NCI-H524 treated with DMSO at 0.1 percent for 48 hours (cell line): ENCODE data around the gene FBXO17.
"Not testable (repeated sequence)": the region's sequence is repeated elsewhere in the genome, so short reads cannot be mapped to it uniquely, and the experiment has no call there.

Experiments used
- DNase-seq: peaks from one replicate; lab custom pipeline; 2025; lab: John Stamatoyannopoulos, UW

Gene FBXO17

DNA sequence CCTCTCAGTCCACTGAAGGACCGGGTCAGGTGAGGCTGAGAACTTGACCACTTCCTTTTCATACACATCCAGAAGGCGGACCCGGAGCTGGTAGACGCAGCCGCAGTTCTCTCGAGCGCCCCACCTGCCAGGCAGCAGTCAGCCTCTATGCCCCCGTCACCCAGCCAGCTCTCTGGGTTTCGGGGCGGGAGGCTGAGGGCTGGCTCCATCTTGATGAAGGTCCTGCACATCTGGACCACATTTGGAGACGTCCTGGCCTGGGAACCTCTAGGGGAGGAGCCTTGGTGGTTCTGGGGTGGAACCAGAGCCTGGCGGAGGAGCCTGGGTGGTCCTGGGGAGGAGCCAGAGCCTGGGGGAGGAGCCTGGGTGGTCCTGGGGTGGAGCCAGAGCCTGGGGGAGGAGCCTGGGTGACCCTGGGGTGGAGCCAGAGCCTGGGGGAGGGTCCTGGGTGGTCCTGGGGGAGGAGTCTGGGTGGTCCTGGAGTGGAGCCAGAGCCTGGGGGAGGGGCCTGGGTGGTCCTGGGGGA, 30.5 kb downstream of the FBXO17 start:
- no peak for DNase-seq

DNA sequence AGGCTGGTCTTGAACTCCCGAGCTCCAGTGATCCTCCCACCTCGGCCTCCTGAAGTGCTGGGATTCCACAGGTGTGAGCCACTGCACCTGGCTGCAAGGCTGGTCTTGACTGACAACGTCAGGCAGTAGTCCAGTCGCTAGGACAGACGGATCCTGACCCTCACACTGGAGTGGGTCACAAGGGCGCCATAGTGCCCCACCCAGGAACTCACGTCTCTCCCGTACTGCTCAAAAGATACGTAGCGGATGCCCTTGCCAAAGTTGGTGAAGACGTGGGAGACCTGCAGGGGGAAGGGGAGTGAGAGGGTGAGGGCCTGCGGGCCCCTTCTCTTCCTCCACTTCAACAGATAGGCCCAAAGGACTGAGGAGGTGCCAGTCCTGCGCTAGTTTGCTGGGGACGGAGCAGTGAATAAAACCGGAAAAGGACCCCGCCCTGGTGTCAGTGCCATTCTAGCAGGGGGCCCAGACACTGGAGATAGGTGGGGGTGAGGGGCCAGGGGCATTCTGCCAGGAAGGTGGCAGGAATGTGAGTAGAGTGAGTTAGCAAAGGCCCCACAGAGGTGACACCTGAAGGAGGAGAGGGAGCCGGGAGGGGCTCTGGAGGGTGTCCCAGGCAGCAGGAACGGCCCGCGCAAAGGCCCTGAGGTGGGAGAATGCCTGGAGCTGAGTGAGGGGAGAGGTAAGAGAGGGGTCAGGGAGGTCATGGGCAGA, 32.9 kb downstream of the FBXO17 start:
- no peak for DNase-seq

DNA sequence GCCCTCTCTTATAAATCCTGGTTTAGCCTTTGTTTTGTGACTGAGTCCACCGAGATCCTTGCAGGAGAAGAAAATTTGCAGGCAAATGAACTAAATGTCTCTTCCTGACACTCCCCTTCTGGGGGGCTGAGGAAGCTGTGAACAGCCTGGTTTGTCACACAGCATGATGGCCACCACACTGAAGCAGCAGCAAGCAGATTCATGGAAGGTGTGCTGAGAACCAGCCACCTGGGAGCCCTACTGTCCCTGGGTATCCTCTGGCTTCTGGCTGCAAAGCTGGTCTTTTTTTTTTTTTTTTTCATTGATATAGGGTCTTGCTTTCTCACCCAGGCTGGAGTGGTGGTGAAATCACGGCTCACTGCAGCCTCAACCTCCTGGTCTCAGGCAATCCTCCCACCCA, 33.6 kb downstream of the FBXO17 start:
- no peak for DNase-seq

DNA sequence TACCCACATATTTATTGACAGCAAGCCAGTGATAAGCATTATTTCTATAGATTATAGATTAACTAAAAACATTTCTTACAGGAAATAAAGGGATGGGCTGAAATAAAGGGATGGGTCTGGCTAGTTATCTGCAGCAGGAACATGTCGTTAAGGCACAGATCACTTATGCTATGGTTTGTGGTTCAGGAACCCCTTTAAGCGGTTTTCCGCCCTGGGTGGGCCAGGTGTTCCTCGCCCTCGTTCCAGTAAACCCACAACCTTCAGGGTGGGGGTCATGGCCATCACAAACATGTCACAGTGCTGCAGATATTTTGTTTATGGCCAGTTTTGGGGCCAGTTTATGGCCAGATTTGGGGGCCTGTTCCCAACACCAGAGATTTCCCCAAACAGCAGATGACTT, 34.1 kb downstream of the FBXO17 start:
- DNase-seq = not testable (repeated sequence)

DNA sequence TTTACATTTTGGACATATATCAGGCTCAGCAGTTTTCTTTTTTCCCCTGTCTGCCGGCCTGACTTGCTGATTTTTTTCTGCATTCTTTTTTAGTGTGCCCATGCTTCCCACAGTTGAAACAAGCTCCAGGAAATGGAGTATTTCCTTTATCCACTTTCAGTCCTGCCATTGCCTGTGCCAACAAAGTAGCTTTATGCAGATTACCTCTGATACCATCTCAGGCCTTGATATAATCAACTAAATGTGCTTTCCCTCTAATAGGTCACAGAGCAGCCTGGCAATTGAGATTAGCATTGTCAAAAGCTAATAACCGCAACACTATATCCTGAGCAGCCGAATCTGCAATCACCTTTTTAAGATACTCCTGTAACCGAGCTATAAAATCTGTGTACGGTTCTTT, 35.6 kb downstream of the FBXO17 start:
- DNase-seq = no peak

DNA sequence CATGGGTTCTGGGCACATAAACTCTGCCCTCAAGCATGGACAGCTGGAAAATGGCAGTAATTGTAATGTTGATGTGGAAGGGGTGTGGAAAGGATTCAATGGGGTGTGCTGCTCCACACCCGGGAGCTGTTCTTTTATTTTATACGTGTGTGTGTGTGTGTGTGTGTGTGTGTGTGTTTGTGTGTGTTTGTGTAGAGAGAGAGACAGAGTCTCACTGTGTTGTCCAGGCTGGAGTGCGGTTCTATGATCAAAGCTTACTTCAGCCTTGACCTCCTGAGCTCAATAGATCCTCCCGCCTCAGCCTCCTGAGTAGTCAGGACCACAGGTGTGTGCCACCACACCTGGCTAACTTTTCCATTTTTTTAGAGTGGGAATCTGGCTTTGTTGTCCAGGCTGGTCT, 42.0 kb downstream of the FBXO17 start:
- no peak for DNase-seq

DNA sequence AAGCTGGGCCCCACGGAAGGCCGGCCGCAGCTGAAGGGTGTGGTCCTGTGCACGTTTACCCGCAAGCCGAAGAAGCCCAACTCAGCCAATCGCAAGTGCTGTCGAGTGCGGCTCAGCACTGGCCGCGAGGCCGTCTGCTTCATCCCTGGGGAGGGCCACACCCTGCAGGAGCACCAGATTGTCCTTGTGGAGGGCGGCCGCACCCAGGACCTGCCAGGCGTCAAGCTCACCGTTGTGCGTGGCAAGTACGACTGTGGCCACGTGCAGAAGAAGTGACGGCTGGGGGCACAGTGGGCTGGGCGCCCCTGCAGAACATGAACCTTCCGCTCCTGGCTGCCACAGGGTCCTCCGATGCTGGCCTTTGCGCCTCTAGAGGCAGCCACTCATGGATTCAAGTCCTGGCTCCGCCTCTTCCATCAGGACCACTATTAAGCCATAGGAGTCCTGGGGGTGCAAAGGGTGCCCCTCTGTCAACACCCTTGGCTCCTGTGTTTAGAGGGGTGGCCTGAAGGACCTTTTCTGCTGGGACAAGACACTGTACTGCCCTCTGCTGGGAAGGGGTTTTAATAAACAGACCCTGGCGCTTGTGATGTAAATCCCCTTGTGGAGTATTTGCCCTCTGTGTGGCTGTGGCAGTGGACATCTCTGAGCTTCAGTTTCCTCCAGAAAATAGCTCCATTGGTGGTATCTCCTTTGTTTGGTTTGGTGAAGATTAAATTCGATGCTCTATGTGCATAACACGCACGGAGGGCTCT, 42.9 kb downstream of the FBXO17 start:
- DNase-seq = no peak

DNA sequence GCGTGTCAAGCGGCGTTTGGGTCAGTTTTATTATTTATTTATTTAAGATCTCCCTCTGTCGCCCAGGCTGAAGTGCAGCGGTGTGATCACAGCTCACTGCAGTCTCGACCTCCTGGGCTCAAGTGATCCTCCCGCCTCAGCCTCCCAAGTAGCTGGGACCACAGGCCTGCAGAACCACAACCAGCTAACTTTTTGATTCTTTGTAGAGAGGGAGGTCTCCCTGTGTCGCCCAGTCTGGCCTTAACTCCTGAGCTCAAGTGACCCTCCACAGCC, 44.1 kb downstream of the FBXO17 start:
- no peak for DNase-seq

DNA sequence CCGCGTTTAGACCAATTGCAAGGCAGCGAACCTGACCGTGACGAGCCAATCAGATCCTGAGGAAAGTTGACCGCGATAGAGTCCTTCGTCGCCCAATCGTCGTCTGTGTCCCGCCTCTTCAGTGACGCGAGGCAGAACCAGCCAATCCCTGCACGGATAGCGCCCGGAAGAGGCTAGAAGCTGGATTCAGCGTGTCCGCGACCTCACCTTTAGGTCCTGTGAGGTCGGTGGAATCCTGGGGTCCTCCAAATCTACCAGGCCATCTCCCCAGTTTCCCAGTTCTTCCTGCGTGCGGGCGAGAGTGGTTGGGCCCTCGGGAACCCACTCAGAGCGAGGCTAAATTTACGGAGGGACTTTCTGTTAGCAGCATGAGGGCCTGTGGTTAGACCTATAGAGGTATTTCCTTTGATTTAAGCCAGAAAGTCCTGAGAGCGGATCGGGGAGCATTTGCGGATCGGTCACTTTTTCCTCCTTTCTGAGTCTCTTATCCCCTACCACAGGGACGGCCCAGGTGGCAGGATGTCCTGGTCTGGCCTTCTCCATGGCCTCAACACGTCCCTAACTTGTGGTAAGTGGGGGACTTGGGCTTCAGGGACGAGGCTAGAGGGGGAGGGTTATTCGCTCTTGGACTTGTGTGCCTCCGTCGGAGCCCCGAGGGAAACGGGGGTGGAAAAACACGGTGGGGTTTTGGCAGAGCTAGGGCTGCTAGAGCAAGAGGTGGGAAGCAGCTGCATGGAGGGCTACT, 44.6 kb downstream of the FBXO17 start, which contains the start of gene MRPS12:
Gene MRPS12 (plus strand): TSS at position 169 of the 745 bp plus-strand sequence. CDS start 351 bp downstream, at position 520.
- DNase-seq = peak; percentile 96

DNA sequence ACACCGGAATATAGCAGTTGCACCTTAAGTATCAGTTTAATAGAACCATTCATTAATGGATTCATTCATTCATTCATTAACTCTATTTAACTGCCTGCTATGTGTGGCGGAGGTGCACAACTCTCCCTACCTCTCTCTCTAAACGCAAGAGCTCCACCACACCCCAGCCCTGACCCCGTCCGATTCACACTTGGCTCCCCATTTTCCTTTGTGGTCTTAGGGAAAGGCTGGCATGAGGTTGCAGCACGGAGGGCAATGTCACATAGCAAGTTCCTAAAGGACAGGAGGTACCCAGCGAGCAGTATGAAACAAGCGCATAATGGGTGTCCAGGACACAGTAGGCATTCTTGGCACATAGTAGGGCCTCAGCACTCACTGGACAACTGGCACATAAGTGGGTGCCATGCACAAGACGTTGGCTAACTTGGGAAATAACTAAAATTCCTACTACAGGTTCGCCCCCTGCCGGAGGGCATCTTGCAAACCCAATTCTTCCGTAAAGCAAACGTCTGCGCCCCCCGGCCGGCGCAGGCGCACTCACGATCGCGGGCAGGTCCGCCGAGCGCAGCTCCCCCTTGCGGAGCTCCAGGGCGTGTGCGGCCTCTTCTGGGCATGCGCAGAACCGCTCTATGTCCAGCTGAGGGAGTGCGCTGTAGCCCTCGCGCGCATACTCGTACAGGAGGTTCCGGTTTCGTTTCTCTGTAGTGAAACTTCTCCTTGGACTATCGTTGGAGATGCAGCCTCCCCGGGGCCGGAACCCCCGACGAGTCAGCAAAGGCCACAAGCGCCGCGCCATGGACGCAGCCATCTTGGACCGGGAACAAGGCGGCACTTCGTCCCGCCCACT, 45.4 kb downstream of the FBXO17 start, which contains the start of gene SARS2:
Gene SARS2 (minus strand): TSS at position 835 of the 847 bp plus-strand sequence. CDS start 27 bp downstream, at position 808.
- peak; percentile 86 for DNase-seq

DNA sequence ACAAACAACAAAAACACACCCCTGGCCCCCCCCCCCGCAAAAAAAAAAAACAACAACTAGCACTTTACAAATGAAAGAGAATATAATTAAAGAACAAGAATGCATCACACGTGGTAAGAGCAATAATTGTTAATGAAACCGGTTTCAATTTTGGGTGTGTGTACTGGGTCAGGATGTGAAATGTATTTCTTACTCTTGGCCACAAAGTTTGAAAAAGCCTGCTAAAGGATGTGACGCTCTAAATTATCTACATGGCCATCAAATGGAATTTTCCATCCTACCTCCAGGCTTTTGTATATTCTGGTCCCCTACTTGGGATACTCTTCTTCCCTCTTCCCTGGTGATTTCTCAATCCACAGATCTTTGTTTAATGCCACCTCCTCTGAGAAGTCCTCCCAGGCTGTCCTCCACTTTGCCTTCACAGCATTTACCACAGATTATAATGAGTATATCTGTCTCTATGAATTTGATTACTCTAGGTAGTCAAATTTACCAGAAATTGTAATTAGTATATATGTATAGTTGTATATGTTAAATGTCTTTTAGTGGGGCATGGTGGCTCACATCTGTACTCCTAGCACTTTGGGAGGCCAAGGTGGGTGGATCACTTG, 47.0 kb downstream of the FBXO17 start:
- no peak for DNase-seq

DNA sequence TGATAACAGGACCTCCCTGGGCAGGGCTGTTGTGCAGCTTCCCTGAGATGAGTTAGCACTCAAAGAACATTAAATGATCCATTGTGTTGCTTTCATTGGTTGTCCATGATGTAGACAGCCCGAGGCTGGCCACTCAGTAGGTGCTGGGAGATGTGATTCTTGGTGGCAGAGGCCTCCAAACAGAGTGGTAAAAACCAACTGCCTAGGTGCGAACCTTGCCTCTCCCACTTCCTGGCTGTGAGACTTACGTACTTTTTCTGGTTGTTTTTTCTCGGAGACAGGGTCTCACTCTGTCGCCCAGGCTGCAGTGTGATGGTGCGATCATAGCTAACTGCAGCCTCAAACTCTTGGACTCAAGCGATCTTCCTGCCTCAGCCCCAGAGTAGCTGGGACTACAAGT, 51.2 kb downstream of the FBXO17 start:
- no peak for DNase-seq

DNA sequence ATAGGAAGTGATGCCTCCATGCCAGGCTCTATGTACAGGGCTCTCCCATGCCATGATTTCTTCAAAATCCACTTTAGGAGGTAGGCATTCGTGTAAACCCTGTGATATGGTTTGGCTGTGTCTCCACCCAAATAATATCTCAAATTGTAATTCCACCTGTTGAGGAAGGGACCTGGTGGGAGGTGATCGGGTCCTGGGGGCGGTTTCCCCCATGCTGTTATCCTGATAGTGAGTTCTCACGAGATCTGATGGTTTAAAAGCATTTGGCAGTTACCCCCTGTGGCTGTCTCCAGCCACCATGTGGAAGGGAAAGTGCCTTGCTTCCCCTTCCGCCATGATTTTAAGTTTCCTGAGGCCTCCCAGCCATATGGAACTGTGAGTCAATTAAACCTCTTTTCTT, 53.1 kb downstream of the FBXO17 start:
- DNase-seq = no peak

DNA sequence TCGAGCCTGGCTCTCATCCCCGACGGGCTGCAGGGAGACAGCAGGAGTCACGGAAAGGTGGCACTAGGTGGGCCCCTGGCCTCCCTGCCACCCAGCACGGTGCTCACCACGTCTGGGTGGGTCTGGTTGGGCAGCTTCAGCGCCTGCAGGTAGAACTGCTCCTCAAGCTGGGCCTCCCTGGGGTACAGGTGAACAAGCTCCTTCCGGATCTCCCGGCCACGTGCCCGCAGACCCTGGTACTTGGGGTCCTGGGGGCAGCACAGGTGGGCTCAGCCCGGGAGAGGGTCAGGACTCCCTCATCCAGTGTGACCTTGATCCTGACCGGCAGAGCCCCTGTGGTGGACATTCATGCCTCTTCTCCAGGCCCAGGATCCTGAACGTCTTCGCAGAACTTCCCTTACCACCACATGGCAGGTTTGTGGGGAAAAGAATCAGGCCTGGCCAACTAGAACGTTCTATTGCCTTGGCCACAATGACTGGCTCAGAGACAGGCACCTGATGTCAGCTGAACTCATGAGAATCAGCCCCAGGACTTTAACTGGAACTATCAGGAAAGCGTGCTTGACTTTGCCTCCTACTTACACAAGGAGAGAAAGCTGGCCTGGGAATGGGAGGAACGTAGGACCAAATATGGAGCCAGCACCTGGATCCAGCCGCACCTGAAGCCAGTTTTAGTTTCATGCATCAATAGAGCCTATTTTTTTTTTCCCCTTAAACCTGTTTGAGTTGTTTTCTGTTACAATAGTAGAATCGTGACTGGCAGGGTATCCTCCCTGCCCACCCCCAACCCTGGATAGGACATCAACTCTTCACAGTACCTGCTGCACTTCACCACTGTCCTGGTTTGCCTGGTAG, 53.9 kb downstream of the FBXO17 start:
- no peak for DNase-seq

DNA sequence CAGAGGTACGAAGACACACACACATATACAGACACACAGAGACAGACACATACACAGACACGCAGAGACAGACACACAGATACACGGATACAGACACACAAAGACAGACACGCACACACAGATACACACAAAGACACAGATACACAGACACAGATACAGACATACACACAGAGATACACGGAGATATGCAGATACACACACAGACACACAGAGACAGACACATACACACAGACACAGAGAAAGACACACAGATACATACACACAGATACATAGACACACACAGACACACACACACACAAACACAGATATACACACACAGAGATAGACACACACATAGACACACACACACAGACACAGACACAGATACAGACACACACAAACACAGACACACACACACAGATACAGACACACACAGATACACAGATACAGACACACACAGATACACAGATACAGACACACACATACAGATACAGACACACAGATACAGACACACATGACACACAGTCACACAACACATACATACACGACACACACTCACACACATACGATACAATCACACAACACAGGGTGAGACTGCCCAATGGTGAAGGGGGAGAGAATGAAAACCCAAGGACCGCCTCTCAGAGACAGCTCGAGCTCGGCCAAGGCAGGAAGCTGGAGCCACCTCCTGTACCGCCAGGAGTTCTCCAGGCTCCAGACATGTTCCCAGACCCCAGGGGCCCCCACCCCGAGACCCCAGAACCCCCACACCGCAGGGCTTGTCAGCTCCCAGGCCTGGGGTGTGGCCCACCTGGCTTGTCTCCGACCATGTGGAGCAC, 54.7 kb downstream of the FBXO17 start:
- no peak for DNase-seq

DNA sequence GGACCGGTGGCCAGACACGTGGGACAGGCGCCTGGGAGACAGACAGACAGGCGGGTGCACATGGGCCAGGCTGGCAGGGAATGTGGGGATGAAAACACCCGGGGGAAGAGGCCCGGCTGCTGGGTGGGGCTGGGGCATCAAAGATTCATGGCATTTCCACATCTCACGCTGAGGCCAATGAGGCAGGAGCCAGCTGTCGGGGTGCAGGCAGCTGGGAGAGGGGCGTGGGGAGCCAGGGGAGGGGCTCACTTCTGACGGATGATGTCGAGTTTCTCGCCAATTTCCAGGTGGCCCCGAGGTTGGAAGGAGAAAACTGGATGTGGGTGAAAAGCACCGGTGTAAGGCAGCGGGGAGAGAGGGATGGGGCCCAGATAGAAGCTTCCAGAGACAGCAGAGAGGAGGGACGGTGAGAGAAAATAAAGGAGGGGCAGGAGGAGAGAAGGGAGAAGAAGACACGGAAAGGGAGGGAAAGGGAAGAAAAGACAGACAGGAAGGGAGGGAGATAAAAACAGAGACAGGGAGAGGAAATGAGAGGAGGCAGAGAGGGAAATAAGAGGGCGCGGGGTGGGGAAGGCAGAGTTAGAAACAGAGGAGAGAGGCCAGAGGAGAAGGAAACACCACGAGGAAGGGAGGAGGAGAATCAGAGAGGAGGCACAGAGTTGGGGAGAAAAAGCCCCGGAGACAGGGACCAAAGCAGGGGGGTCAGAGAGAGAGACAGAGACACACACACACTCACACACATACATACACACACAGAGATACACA, 55.5 kb downstream of the FBXO17 start:
- DNase-seq = no peak

DNA sequence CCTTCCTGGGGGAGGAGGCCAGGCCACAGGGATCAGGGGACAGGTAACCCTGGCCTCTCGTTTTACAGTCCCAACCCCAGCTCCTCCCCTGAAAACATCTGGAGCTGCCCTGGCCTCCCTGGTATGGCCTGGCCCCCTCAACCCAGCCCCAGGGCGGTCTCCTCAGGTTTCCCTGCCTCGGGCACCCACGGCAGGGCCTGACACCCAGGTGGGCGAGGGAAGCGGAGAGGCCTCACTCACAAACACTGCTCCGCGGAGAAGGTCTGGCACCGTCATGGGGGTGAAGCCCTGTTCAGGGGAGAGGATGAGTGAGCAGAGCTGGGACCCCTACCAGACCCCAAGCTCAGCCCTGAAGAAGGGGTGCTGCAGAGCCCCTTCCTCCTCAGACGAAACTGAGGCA, 57.0 kb downstream of the FBXO17 start:
- DNase-seq = no peak

DNA sequence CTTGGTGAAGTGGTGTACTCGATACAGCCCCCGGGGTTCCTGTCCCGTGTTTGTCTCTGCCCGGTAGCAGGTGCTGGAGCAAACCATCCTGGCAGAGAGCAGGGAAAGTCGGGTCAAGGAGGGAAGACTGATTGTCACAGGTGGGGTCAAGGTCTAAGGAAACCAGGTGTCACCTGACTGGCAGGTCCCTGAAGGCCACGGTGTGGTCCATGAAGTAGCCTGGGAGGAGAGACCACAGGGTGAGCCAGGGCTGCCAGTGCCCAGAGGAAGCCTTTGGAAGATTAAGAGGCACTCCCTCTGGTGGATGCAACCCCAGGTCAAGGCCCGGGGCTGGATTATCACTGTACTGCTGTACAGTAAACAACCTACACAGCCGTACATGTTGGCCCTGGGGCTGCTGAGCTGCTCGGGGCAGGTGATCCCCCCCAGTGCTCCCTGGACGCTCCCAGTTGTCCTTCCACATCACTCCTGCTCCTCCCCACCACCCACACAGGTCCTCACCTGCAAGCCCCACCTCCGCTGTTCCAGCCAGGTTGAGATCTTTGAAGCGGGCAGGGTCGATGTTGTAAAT, 57.5 kb downstream of the FBXO17 start:
- no peak for DNase-seq
